GM21786 (cell line): ENCODE data around the gene LRP8.

Source experiments
- ATAC-seq: cut with Tn5 transposase; IDR thresholded peaks from one replicate; pipeline ENCODE4 v1.9.1; 2021; ENCODE audit not compliant: unreplicated experiment

LRP8 gene

DNA sequence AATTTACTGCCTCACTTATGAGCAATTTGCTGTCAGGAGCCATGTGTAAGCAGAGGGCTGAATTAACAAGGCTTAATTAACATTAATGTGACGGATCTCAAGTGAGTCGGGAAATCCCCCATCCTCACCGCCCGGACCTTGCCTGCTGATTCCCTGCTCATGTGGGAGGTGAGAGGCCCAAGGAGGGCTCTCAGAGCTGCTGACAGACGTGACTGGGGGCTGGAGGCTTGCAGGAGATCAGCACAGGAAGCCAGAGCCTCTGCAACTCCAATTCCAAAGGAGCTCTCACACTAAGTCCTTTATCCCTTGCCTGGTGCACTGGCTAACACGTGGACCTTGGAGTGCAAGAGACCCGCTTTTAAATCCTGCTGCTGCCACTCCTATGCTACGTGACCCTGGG, 19.4 kb downstream of the LRP8 start:
- no peak for ATAC-seq

DNA sequence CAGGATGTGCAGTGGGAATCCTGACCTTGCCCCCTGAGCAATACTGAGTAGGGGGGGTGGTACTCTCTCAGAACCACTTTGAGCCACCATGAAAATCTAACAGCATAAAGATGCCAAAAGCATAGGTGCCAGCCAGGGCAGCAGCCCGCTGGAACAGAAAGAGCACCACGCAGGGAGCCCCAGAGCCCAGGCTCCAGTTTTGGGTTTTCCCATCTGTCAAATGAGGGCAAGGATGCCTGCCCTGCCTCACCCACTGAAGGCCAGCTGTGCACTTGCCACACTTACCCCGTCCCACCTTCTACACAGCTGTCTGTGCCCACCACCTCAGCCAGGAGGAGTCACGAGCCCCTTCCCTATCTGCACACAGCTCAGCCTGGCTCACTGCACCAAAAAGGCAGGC, 20.8 kb downstream of the LRP8 start:
- no peak for ATAC-seq

DNA sequence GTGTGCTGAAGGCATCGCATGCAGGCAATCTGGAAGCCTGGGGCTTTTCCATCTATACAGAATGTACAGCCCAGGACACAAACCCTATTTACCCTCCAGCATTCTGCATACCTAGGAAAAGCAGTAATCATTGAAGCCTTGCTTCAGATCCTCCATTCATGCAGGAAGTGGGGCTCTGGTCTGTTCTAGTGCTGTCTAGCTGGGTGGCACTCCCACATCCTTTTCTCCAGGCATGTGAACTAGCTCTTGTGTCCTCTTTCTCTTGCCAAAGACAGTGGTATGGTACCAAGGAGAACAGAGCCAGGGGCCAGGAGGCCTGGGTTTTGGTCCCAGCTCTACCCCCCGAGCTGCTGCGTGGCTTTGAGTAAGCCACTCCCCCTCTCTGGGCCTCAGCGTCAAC, 21.7 kb downstream of the LRP8 start:
- no peak for ATAC-seq

DNA sequence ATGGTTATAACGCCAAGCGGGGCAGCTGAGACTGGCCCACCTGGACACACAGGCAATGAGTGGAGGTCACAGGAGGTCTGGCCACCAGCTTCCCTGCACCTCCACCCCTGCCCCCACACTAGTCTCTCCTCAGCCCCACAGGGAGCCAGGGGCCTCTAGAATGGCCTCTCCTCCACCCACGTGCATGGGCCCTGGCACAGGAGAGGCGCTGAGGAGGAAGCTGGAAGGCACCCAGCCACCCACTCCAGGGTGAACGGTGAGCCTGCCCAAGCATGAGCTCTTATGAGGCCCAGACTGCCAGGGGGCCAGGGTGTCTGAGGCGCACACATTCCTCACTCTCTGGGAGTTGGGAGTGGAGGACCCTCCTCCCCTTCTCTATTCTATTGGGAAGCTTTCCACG, 22.2 kb downstream of the LRP8 start:
- no peak for ATAC-seq

DNA sequence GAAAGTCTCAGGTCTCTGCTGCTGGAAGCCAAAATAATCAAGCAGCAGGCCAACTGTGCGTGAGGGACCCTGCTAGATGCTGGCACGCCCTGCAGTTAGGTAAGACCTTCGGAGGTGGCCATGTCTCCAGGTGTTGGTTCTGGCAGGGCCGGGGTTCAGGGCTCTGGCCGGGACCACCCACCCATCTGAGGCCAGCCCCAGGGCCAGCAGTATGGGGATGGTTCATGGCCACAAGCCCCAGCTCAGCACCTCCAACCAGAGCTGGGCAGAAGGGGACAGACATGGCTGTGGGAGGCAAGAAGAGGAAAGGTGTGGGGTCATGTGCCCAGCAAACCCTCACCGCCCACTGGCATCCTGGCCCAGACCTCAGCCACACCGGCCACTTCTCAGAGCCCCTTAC, 23.3 kb downstream of the LRP8 start:
- no peak for ATAC-seq

DNA sequence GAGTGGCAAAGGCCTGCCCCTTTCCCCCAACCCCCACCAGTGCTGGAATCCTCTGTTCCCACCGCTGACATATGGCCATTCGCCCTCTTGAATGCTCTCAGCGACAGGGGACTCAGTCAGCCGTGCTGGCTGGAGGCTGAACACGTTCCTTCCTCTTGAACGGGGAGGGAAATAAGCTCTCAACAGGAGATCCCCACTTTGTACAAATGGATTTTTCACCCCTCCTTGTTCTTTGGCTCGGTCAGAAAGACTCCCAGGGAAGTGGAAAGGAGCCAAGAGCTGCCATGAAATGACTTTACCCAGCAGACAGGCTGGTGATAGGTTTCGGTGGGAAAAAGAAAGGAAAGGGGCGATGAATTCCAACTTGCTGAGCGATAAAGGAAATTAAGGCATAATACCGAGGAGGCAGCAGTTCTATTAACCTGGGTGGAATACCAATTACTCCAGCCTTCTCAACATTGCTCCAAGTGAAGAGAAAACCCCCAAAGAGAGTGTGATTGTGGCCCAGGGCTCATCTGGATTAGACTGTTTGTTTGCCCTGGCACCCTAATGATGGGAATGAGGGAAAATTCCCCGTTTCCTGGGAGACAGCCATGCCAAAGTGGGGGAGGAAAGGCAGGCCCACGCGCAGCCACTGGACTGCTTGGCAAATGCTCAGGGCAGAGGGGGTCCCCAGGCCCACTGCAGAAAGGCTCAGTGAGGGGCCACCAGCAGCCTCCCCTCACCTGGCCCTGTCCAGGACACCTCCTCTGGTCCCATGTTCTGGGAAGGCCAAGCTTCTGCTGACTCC, 23.9 kb downstream of the LRP8 start:
- no peak for ATAC-seq

DNA sequence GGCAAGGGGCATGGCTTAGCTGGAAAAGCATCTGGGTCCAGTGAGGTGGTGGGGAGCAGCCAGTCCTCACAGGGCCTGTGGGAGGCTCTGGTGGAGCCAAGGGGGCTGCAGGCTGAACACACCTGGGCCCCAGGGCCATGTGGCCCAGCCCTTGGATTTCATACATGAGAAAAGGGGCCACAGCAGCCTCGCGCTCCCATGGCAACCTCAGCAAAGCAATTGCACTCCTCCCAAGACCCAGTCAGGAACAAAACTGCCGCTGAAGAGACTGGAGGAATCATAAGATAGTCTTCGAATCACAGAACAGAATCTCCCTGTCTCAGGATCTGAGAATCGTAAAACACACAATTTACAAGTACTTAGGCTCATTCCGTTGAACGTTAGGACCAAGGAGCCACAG, 24.6 kb downstream of the LRP8 start:
- ATAC-seq: no peak

DNA sequence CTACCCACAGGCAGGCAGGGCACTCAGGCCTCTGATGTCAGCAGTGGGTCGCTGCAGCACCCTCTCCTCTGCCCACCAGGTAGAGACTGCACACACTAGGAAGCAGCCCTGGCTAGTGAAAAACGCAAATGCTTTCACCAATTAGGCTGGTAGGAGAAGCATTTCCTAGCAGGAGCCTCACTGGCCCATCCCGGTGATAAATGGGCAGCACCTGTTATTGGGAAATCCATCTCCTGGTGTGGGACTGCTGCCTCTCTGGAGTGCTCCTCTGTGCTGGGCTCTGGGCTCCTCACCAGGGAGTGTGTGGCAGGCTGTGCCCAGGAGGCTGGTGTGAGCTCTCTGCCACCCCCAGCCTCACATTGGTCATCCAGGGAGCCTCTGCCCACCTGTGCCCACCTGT, 28.6 kb downstream of the LRP8 start:
- no peak for ATAC-seq

DNA sequence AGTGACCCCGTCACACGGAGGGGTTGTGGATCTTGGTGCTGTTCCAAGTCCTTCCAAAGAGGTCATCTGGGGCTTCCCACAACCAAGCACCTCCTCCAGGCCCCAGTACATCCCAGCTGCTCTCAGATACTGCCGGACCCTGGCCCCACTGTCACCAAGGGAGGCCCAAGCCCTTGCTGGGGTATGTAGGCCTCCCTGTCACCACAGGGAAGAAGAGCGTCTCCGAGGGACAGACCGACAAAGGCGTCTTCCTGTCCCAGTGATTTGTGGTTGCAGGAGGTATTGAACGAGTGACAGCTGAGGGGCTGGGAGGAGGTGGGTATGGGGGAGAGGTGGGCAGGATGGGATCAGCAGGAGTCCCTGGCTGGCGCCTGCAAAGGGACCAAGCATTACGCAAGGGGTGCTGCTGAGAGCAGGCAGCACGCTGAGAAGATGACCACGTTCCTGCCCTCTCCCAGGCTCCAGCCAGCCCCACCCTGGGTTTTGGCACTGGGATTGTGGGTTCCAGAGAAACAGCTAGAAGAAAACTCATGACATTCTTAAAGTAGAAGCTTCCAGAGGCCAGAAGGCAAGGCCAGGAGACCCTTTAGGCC, 29.7 kb downstream of the LRP8 start:
- no peak for ATAC-seq

DNA sequence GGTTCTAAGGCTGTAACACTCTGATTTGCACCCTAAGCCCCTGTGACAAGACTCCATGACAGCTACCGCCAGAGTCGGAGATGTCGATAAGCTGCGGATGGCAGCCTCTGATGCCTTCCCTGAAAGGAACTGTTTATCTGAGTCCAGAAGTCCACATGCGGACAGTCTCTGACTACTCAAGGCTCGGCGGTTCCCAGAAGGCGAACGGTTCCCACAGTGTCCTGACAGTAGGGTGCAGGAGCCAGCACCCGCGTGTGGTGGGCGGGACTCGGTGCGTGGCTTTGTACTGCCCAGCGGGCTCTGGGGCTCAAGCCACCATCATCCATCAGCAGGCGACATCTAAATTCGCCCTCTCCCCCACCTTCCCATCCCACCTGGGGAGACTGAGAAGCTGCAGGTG, 30.7 kb downstream of the LRP8 start:
- ATAC-seq: no peak

DNA sequence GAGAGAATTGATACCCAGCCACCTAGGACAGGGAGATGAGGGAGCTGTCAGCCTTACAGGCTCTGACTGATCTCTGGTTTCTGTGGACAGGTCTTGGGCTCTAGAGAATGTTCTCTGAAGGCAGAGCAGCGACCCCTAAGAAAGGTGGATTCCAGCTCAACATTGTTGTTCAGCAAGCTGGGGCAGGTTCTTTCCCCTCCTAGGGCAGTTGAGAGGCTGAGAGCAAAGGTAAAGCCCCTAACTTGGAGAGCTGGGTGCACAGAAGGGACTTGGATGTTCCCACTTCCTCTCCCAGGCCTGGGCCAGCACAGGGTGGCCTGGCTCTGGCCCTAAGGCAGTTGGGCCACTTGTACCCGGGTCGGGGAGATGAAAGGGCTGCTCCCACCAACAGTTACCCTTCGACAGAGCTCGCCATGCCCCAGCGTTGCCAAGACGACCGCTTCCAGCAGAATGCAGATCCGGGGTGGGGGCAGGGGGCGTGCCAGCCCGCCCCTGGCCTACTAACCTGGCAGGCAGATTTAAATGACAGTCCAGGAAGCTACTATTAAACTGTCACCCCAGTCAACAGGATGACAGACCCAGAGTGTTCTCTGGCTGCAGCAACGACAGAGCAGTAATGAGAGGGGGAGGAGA, 31.6 kb downstream of the LRP8 start:
- peak; percentile 37 for ATAC-seq

DNA sequence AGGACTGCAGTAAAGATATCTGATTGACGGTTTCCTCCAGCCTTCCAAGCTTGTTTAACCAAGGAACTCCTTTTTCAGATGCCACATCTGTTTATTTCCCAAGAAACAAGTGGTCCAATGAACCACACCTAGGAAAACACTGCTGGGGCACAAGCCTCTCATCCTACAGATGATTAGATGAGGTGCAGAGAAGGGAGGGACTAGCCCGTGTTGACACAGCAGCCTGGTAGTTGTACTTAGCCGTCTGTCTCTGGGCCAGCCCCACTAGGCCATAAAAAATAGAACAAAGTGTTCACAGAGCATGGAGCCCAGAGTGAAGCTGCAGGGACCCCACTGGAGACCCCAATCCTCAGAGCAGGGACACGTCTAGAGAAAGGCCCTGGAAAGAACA, 32.1 kb downstream of the LRP8 start:
- no peak for ATAC-seq

DNA sequence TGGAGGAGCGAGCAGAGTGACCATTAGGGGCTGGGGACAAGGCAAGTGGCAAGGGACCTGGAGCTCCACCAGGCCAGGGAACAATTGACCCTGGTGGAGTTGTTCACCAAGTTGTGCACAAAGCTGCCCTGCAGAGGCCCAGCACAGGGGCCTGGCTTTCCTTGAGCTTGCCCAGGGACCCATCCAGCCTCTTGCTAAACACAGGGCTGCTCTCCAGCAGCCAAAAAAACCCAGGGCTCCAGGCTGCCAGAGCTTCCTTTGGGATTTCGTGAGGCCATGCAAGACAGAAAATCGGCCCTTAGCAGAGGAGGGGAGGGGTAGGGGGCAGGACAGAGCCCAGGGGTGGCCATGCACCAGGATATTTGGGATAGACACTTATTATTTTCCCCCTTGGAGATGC, 32.6 kb downstream of the LRP8 start:
- no peak for ATAC-seq

DNA sequence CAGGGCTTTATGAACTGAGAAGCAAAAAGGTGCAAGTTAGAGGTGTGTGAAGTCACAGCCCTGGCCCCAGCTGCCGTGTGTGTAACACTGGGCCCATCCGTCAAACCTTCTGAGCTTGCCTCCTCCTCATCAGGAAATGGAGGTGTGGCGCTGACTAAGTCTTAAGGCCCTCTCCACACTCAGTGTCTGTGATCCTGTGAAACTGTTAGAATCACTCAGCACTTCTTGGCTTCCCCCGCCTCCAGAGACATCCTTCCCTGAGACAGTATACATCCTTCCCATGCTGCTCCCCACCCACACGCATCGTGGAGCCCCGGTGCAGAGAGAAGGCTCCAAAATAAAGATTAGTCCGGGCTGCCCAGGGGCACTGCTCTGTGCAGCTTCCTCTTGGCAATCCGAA, 33.3 kb downstream of the LRP8 start:
- no peak for ATAC-seq

DNA sequence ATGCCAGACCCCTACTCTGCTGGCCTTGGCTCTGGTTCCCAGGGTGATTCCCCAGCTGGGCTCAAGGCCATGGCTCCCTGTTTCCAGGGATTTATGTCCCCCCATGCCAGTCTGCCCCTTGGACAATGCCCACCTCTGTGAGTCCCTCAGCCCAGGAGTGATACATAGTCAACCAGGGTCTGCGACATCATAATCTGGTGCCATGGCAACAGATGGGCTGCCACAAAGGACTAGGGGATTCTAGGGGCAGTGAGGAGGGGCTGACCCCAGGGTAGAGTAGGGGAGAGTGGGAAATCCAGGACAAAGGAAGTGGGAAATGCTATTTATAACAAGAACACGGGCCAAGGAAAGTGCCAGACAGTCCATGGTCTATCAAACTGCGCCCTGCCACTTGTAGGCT, 33.8 kb downstream of the LRP8 start:
- no peak for ATAC-seq

DNA sequence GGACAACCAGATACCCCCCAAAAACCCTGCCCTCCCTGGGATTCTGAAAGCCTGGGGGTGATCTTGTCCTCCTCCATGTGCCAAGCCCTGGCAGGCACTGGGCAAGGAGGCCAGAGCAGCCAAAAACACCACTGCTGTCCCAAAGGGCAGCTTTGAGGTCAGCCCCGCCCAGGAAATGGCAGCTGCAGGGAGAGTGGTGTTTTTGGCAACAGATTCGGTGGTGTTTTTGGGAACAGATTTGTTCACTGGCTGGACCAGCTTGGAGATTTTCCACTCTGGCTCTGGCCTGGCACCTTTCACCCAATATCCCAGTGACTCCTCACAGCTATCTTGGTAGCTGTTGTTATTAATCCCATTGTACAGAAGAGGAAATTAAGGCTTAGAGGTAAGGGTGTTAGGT, 34.7 kb downstream of the LRP8 start:
- ATAC-seq: no peak

DNA sequence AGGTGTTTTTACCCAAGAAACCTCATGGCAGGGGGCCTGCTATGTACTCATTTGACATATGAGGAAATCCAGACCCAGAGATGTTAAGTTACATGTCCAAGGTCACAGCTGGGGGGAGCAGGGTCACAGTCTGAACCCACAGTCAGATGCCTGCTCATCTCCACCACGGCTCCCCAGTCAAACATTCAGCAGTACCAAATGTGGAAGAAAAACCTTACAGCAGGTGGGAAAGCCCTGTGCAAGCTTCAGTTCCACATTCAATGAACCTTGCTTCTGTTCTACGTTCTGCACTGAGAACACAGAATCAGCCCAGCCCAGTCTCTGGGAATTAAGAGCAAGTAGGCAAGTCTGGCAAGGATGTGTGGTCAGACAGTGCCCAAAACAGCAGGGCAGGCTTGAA, 35.2 kb downstream of the LRP8 start:
- peak; percentile 59 for ATAC-seq

DNA sequence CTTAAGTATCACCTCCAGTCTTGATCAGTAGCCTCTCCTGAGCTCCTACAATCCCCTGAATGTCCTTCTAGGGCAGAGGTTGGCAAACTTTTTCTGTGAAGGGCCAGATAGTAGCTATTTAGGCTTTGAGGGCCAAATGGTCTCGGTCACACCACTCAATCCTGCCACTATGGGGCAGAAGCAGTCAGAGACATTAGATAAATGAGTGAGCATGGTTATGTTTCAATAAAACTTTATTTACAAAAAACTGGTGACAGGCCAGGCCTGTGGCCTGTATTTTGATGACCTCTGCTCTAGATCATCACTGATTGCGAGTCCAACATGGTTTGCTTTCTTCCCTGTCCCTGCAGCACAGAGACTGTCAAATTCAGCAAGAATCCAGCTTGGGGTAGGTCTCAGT, 36.3 kb downstream of the LRP8 start:
- no peak for ATAC-seq

DNA sequence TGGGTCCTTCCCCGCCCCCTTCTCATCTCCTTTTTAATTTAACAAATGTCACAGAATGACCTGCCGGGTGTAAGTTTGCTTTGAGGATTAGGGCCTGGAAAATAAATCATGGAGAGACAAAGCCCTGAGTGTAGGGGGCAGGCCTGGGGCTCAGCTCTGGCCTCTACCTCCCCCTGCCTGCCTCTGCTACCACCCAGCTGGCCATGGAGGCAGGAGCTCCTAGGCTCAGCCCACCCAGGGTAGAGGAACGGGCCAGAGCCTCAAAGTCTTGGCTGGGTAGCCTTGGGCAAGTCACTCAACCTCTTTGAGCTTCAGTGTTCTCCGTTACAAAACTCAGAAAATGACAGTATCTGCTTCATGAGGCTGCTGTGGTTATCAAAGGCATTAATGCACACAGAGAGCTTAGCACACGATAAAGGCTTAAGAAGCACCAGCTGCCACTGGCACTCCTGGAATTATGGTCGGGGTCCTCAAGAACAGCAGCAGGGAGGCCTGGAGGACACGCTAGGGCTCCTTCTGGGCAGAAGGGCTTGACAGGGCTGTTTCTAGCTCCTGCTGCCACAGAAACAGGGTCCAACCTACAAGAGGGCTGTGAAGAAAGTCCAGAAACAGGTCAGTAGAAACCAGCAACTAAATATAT, 39.0 kb downstream of the LRP8 start:
- ATAC-seq: no peak

DNA sequence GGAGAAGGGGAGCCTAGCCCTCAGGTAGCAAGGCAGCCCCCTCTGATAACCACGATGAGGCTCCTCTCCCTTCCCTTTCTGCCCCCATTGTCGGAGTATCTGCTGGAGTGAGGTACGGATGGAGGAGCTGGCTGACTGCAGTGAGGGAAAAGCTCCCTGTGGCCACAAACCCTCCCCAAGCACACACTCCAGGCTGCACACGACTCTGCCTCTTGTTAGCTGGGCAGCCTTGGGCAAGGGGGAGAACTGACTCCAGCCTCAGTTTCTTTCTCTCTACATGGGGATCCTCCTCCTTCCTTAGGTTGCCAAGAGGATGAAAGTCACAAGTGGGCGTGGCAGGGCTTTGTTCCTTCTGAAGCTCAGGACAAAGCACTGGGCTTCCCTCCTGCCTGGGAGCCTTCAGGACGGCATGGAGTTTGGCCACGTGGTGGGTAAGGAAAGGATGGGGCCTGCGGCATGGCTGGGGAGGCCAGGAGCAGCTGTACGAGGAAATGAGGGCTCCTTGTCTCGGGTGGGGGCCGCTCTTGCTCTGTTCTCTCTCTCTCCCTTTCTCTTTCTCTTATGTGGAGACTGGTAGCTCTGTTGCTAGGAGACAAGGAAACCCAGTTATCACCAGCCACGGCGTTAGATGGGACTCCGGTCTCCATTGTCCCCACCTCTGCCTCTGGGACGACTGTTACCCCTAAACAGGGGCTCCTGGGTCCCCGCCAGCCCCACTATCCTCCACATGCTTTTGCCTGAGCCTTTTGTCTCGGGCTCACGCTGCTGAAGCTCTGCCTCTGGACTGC, 39.7 kb downstream of the LRP8 start:
- no peak for ATAC-seq

DNA sequence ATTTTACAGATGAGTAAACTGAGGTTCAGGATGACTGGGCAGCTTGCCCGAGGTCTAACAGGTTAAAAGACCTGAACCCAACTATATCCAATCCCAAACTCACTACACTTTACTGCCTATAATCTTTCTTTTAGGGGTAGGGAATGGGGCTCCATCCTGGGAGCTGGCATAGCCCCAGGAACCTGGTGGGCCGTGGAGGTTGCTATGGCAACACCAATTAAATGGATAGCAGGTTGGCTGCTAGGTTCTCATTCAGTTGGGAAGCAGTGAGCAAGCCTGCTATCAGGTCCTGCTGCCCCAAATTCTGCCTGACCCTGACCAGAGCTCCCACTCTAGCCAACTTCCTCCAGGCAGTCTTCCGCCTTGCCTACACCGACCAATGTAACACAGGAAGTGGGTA, 40.9 kb downstream of the LRP8 start:
- ATAC-seq: no peak
